HG03139 (cell line): ENCODE measurements around the gene PTX4.

Source experiments
- ATAC-seq: cut with Tn5 transposase; IDR thresholded peaks from one replicate; pipeline ENCODE4 v1.9.1; 2021; ENCODE audit not compliant: unreplicated experiment

The PTX4 gene

GRCh38 chr16:1501630-1502029 is 12.9 kb upstream of the PTX4 start:
- no peak for ATAC-seq

GRCh38 chr16:1500465-1501150 is 11.9 kb upstream of the PTX4 start:
- no peak for ATAC-seq

GRCh38 chr16:1499756-1500464 is 11.2 kb upstream of the PTX4 start:
- no peak for ATAC-seq

GRCh38 chr16:1498899-1499676 is 10.3 kb upstream of the PTX4 start:
- no peak for ATAC-seq

GRCh38 chr16:1497014-1497598 is 8.4 kb upstream of the PTX4 start:
- no peak for ATAC-seq

GRCh38 chr16:1496464-1496863 is 7.7 kb upstream of the PTX4 start:
- no peak for ATAC-seq

GRCh38 chr16:1495889-1496262 is 7.1 kb upstream of the PTX4 start:
- no peak for ATAC-seq

- no peak for ATAC-seq
Measured at GRCh38 chr16:1495211-1495888, 6.6 kb upstream of the PTX4 start.

- no peak for ATAC-seq
Measured at GRCh38 chr16:1494711-1495110, 6.0 kb upstream of the PTX4 start.

GRCh38 chr16:1494129-1494640 is 5.4 kb upstream of the PTX4 start:
- ATAC-seq: no peak

GRCh38 chr16:1493746-1494094 is 5.0 kb upstream of the PTX4 start:
- no peak for ATAC-seq

GRCh38 chr16:1492923-1493745 is 4.4 kb upstream of the PTX4 start, which contains the start of gene TELO2:
TSS of gene TELO2 (plus strand) at chr16:1493360. CDS start at chr16:1494282, 922 bp downstream.
- ATAC-seq: peak; percentile 58

- ATAC-seq: no peak
Measured at GRCh38 chr16:1492082-1492922, 3.6 kb upstream of the PTX4 start.

- ATAC-seq: no peak
Measured at GRCh38 chr16:1491327-1491726, 2.6 kb upstream of the PTX4 start.

GRCh38 chr16:1489077-1489476 is 333 bp upstream of the PTX4 start:
- no peak for ATAC-seq

- ATAC-seq: no peak
Measured at GRCh38 chr16:1488054-1488601, 616 bp downstream of the PTX4 start.

- no peak for ATAC-seq
Measured at GRCh38 chr16:1487395-1488053, 1.2 kb downstream of the PTX4 start.
